Right atrium auricular region (tissue), 2 donors: ENCODE results near the gene FFAR3. TPM values are rescaled to one million over a fixed set of nuclear protein-coding genes. Genes with fewer than 3 reads are reported as not detected.
"Not testable (repeated sequence)": the region's sequence is repeated elsewhere in the genome, so short reads cannot be mapped to it uniquely, and the experiment has no call there.

Experiments used
- DNase-seq: peaks from one replicate; pipeline ENCODE4 v3.0.0-alpha.2; 2019; ENCODE audit warnings: low spot score
- H3K27ac ChIP-seq, 2 donors: fragments of 200-600 bp; sonication (generic); 1 replicate in 1 of 2; 2 replicates in 1 of 2; pipeline ENCODE4 v1.5.1; 2016 to 2019
- H3K27me3 ChIP-seq, 2 donors: fragments of 200-600 bp; sonication (generic); one replicate each; pipeline versions ENCODE4 v1.5.1 to v1.6.0; 2017 to 2019
- H3K36me3 ChIP-seq: fragments of 200-600 bp; sonication (generic); one replicate; pipeline ENCODE4 v1.5.1; 2016
- H3K4me1 ChIP-seq, 2 donors: fragments of 200-600 bp; sonication (generic); one replicate each; pipeline versions ENCODE4 v1.5.1 to v1.6.0; 2017 to 2019
- H3K4me3 ChIP-seq, 2 donors: fragments of 200-600 bp; sonication (generic); 1 replicate in 1 of 2; 2 replicates in 1 of 2; pipeline ENCODE4 v1.5.1; 2017 to 2019; ENCODE audit warnings: mild to moderate bottlenecking in 1 of 2, moderate library complexity in 1 of 2
- H3K9me3 ChIP-seq, 2 donors: fragments of 200-600 bp; sonication (generic); one replicate each; pipeline ENCODE4 v1.5.1; 2019
- total RNA-seq, 2 donors: library from RNA; depleted of rRNA; stranded (reverse); fragments of >200 nt; gene quantifications; one replicate each; pipeline ENCODE4 v1.1.0, GENCODE V29; 2016
- TF ChIP-seq, protein P1 (sequence below), 2 donors: fragments of 200-600 bp; sonication (generic); IDR thresholded peaks; one replicate each; pipeline ENCODE4 v1.5.1; 2019; ENCODE audit warnings: antibody characterized with exemption in 2 of 2

FFAR3 gene
- total RNA-seq, 2 donors from 2014 or later: not detected

DNA sequence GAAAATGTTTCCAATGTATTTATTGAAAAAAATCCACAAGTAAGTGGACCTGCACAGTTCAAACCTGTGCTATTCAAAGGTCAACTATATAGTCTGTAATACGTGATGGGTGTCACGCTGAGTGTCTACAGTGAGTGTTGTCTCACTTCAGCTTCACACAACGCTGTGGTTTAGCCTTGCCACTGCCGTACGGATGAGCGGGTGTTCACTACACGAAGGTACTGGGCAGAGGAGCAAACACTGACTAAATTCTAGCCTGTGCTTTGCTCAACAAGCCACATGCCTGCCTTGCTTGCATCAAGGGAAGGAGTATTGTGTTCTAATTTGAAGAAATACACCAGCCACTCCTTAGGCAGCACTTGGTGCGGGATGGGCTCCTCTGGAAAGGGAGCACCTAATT is 3.4 kb upstream of the FFAR3 start:
- H3K27ac ChIP-seq: no peak overlapping the region
- H3K27me3 ChIP-seq: no peaks in the 10 kb centered on the region
- no peaks in the 10 kb centered on the region for H3K36me3 ChIP-seq
- H3K4me3 ChIP-seq: no peak overlapping the region
- TF ChIP-seq, protein P1, sequence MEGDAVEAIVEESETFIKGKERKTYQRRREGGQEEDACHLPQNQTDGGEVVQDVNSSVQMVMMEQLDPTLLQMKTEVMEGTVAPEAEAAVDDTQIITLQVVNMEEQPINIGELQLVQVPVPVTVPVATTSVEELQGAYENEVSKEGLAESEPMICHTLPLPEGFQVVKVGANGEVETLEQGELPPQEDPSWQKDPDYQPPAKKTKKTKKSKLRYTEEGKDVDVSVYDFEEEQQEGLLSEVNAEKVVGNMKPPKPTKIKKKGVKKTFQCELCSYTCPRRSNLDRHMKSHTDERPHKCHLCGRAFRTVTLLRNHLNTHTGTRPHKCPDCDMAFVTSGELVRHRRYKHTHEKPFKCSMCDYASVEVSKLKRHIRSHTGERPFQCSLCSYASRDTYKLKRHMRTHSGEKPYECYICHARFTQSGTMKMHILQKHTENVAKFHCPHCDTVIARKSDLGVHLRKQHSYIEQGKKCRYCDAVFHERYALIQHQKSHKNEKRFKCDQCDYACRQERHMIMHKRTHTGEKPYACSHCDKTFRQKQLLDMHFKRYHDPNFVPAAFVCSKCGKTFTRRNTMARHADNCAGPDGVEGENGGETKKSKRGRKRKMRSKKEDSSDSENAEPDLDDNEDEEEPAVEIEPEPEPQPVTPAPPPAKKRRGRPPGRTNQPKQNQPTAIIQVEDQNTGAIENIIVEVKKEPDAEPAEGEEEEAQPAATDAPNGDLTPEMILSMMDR (IDR thresholded peaks at IDR 0.05): no peak
- DNase-seq: no peak
- no peaks in the 10 kb centered on the region for H3K9me3 ChIP-seq
- peaks cover 0 to 6% of the 10 kb centered on the region in 2 donors for H3K4me1 ChIP-seq

DNA sequence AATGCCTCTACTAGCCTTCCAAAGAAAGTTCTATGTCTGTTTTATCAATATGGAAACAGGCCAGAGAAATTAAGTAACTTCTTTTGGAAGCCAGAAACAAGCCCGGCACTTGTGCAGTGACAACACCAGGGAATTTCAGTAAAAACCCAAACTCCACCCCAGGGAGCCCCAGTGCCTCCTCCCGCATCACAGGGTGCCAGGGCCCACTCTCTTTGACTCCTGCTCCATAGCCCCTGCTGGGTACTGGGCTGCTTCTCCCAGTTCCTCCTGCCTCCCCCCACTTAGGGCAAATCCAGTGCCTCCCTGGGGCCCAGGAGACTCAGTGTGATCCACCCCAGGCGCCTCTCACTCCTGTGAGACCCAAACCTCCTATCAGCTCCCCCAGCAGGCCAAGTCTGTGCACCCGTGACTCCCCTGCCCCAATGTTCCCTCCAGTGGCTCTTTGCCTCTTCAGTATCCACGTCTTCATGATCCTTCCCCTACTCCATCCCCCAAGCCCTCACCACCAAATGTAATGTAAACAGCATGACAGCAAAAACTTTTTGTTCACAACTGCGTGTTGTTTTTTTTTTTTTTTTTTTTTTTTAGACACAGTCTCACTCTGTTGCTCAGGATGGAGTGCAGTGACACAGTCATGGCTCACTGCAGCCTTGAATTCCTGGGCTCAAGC is 2.3 kb upstream of the FFAR3 start:
- Histone ChIP-seq H3K27ac (no peak overlapping the region), H3K27me3 (no peaks in the 10 kb centered on the region), H3K9me3 (no peaks in the 10 kb centered on the region), H3K36me3 (no peaks in the 10 kb centered on the region), H3K4me1 (peaks cover 0 to 6% of the 10 kb centered on the region in 2 donors), H3K4me3 (no peak overlapping the region)
- TF ChIP-seq, protein P1 (IDR thresholded peaks at IDR 0.05): no peak
- DNase-seq: no peak

DNA sequence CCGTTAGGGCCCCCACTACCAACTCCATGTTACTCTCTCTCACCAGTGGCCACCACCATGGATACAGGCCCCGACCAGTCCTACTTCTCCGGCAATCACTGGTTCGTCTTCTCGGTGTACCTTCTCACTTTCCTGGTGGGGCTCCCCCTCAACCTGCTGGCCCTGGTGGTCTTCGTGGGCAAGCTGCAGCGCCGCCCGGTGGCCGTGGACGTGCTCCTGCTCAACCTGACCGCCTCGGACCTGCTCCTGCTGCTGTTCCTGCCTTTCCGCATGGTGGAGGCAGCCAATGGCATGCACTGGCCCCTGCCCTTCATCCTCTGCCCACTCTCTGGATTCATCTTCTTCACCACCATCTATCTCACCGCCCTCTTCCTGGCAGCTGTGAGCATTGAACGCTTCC is 574 bp downstream of the FFAR3 start:
- H3K36me3 ChIP-seq, H3K27ac ChIP-seq, H3K4me3 ChIP-seq, H3K4me1 ChIP-seq, H3K27me3 ChIP-seq, DNase-seq, H3K9me3 ChIP-seq: not testable (repeated sequence)

DNA sequence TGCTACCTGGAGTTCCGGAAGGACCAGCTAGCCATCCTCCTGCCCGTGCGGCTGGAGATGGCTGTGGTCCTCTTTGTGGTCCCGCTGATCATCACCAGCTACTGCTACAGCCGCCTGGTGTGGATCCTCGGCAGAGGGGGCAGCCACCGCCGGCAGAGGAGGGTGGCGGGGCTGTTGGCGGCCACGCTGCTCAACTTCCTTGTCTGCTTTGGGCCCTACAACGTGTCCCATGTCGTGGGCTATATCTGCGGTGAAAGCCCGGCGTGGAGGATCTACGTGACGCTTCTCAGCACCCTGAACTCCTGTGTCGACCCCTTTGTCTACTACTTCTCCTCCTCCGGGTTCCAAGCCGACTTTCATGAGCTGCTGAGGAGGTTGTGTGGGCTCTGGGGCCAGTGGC is 1.1 kb downstream of the FFAR3 start:
- not testable (repeated sequence) for DNase-seq, H3K9me3 ChIP-seq, H3K27ac ChIP-seq, H3K27me3 ChIP-seq, H3K4me3 ChIP-seq, H3K36me3 ChIP-seq, H3K4me1 ChIP-seq

DNA sequence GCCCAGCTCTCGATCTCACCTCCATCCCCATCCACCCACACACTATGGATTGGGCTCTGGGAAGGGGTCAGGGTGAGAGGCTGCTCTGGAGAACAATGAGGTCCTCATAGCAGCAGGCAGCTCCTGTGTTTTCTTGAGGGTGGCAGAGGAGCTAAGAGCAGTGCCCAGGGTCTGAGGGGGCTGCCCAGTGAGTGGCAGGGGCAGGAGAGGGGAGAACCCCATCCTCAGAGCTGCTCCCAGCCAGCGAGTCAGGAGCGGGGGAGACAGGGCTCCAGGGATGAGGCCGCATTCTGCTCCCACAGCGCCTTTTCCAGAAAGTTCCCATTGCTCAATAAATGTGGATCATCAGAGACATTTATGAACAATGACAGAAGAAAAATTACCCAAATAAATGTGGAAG is 1.8 kb downstream of the FFAR3 start:
- DNase-seq, H3K4me1 ChIP-seq, H3K9me3 ChIP-seq: not testable (repeated sequence)

DNA sequence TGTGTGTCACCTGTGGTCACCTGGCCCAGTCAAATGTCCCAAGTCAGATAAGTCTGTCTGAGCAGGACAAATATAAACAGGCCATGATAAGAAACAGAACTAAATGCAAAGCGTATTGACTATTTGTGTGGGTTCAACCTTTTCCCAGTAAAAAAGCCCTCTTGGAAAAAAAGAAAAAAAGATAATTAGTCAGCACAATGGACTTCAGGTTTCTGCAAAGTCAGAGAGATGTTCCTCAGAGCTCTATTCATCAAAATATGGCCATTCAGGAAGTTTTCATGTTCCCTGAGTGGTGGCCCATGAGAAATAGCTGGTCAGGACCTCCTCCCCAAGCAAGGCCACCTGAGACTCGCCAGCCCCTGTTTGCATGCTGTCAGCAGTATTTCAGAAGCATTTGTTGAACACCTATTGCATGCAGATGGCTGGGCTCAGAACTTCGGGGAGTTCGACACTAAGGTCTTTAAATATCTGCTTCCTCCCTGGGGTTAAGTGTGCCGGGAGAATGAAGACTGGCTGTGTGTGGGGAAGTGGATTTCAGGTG is 2.7 kb downstream of the FFAR3 start:
- Histone ChIP-seq H3K9me3 (no peaks in the 10 kb centered on the region), H3K27ac (no peak overlapping the region), H3K36me3 (no peaks in the 10 kb centered on the region), H3K4me3 (no peak overlapping the region), H3K4me1 (peaks cover 0 to 6% of the 10 kb centered on the region in 2 donors), H3K27me3 (no peaks in the 10 kb centered on the region)
- DNase-seq: no peak
- TF ChIP-seq, protein P1 (IDR thresholded peaks at IDR 0.05): no peak

More for the DNA sequence above, 1.8 kb downstream of the FFAR3 start:
- H3K4me3 ChIP-seq, H3K27me3 ChIP-seq, H3K27ac ChIP-seq, H3K36me3 ChIP-seq: not testable (repeated sequence)

DNA sequence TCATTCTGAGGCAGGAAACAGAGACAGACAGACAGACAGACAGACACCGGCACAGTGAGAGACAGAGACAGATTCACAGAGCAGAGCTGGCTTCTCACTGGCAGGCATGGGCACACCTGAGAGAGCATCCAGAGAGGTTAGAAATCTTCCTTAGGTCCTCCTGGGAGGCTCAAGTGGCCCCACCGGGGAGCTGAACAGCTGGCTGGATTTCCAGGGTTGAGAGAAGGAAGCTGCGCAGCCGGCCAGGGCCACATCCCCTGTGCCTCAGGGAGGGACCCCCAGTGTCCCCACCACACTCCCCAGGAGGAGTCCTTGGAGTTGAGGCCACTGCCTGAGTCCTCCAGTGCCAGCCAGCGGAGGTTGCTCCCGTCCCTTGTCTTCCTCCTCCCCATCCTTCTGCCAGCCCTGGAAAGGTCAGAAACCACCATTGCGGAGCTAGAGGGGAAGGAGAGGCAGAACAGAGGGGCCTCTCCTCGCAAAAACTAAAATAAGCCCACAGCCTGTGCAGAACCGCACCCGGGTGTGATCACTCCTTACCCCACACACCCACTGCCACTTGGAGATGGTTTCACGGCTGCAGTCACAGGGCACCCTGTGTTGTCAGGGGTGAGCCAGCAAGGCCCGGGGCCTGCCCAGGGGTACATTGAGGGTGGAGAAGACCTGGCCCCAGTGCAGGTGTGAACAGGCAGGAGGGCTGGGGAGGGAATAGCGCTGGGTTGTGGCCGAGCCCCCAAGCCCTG is 4.2 kb downstream of the FFAR3 start:
- TF ChIP-seq, protein P1 (IDR thresholded peaks at IDR 0.05): no peak
- Histone ChIP-seq H3K27ac (no peak overlapping the region), H3K36me3 (no peaks in the 10 kb centered on the region), H3K9me3 (no peaks in the 10 kb centered on the region), H3K4me1 (peaks cover 0 to 6% of the 10 kb centered on the region in 2 donors), H3K4me3 (no peak overlapping the region), H3K27me3 (no peaks in the 10 kb centered on the region)
- no peak for DNase-seq
